C4-2B (cell line): ENCODE results near the gene C3orf70.

ENCODE experiments used
- H3K27ac ChIP-seq: fragments of 450-650 bp; 2 replicates; pipeline ENCODE4 v1.5.1; 2017
- ZFX ChIP-seq: fragments of 450-650 bp; IDR thresholded peaks from 2 replicates; pipeline ENCODE4 v1.6.1; 2017
- TF ChIP-seq, protein P1 (sequence below): fragments of 450-650 bp; conservative IDR thresholded peaks from 2 replicates; pipeline ENCODE4 v1.5.1; 2017; ENCODE audit warnings: mild to moderate bottlenecking

C3orf70 gene

DNA sequence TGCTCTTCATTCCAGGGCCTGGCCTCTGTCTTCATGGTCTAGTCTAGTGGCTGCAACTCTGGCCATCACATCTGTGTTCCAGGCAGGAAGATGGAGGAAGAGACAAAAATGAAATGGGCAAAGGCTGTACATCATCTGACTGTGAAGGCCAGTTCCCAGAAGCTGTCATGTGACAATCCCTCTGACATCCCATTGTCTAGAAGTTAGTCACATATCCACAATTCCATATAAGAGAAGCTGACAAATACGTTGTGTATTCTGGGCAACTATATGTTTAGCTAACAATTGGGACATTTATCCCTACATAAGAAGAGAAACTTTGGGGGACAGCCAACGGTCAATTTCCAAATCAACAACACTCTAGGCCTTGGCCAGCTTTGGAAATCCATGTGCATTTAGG lies 34.5 kb upstream of the C3orf70 start:
- TF ChIP-seq, protein P1, sequence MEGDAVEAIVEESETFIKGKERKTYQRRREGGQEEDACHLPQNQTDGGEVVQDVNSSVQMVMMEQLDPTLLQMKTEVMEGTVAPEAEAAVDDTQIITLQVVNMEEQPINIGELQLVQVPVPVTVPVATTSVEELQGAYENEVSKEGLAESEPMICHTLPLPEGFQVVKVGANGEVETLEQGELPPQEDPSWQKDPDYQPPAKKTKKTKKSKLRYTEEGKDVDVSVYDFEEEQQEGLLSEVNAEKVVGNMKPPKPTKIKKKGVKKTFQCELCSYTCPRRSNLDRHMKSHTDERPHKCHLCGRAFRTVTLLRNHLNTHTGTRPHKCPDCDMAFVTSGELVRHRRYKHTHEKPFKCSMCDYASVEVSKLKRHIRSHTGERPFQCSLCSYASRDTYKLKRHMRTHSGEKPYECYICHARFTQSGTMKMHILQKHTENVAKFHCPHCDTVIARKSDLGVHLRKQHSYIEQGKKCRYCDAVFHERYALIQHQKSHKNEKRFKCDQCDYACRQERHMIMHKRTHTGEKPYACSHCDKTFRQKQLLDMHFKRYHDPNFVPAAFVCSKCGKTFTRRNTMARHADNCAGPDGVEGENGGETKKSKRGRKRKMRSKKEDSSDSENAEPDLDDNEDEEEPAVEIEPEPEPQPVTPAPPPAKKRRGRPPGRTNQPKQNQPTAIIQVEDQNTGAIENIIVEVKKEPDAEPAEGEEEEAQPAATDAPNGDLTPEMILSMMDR, result no peak
- TF ChIP-seq ZFX, result no peak
- no peak overlapping the region for H3K27ac ChIP-seq

DNA sequence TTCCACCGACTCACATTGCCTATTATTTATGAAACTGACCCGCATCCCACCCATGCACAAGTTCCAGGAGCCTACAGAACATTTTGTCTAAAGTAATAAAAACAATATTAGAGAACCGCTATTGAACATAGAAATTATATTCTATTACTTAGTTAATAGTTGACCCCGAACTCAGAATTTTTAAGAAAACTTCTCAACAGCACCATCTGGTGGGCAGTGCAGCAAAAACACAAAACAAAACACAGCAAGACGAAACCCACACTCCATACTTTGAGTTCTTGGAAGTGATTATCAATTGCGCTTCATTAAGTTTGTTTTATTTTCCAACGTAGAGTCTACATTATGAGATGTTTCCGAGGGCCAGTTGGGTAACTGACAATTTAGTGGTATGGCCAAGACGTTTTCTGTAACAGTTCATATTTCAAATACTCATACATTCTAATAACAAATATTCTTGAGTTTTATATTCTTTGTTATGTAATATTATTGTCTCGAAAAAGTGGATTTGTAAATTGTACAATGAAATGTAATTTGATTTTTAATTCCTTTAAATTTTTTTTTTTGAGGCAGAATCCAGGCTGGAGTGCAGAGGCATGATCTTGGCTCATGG lies 24.0 kb upstream of the C3orf70 start:
- no peak overlapping the region for H3K27ac ChIP-seq
- no peak for TF ChIP-seq ZFX
- TF ChIP-seq, protein P1, result peak; percentile 90

DNA sequence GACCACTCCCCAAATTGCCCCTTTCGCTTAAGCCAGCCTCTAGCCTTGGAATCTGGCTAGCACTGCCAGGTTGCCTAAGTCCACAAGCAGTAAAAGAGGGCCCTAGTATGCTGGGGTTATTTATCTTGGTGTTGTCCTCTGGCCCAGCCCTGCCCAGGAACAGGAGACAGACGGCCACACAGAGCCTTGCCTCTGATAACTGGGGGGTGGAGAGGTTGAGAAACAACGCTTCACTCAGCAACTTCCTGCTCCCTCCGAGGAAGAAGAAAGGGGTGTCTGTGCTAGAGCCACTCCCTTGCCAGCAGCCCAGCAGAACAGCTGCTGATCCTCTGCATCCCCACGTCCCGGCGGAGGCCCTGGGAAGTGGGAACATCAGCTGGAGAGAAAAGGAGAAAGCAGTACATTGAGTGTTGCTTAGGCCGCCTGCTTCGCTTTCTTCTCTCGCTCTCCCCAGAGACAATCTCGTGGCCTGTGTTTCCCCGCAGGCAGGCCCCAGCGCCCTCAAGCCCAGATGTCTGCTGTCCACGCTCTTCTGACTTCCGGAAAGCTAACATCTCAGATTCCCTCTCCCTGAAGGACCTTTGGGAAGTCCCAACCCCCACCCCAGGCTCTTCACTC lies 22.6 kb upstream of the C3orf70 start:
- TF ChIP-seq ZFX, result no peak
- TF ChIP-seq, protein P1, result no peak
- no peak overlapping the region for H3K27ac ChIP-seq

DNA sequence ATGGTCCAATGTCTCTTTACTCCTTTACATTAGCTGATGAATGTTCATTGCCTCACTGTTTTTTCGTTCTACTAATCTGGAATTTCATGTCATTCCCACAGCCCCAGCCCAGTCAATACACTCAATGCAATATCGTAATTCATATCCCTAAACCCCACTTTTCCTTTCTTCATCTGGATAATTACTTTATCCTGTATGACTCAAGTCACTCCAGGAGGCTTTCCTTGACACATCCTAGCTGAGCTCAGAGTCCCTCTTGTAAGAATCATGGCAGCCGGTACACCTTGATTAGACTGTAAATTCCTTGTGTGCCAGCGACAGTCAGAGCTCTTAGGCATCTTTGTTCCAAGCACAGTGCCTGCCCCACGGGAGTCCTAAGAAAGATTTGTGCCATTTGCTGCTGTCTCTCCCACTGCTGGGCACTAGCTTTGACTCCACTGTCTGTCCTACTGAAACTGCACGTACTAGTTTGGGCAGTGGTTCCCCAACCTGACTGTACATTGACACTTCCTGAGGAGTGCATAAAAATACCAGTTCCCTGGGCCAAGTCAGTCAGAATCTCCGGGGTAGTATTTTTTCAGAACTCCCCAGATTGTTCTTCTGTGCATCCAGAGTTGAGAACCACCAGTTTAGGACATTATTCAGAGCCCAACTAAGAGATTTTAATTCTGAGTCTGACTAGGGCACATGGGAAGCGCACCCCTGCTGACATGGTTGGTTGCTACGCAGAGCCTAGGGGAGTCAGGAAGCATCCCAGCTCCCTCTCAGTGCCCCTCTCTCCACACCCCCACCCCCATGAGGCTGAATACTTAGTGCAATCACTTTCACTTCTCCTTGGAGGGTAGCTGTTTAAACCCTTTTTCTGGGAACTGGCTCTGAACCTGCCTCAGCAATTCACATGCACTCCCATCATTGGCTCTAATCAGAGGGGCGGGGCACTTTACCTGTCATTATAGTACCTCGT lies 19.5 kb upstream of the C3orf70 start:
- H3K27ac ChIP-seq, result no peak overlapping the region
- TF ChIP-seq, protein P1, result no peak
- no peak for TF ChIP-seq ZFX

DNA sequence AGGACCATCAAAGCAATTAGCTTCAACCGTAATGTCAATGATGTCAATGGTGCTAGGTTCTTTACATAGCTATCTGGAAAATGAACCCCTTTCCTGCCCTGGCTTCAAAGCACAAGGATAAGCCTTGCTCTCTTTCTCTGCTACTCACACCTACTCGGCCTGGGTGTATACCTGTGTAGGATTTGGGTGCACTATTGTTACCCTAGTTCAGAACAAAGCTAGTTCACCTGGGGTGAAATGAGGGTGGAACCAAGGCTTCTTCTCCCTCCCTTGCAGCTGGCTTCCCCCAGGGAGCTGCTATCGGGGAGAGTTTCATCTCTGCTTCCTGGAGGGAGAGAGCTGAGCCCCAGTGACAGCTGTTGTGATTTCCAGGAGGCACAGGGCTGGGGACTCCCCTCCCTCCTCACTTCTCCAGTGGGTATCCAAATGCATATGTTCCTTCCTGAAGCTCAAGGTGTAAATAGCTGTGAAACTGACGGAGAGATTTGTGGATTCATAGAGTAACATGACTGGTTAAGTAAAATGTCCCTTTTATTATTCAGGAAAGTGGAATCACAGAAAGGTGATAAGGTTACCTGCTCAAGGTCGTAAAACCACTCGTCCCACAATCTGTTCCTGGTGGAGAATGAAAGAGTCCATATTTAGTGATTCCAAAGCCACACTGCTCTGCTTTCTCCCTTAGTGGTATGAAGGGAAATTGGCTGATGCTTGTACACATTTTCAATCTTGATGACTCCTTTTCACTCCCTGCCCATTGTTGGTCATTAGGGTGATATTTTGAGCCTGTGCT lies 11.8 kb upstream of the C3orf70 start:
- TF ChIP-seq ZFX, result no peak
- TF ChIP-seq, protein P1, result no peak
- H3K27ac ChIP-seq, result no peak overlapping the region

DNA sequence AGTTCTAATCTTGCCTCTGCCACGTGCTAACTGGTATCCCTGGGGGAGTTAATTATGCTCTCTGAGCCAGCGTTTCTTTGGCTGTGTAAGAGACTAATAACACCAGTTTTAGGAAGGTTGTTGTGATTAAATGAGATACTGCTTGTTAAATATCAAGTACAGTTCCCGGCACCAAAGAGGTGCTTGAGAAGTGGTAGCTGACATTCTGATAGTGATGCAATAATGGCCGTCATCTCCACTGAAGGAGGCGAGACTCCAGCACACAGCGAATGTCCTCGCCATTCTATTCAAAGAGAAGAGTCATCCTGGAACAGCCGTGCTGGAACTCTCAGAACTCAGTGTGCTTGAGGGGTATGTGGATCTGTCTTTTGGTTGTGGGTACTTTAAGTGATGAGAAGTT lies 9.8 kb upstream of the C3orf70 start:
- H3K27ac ChIP-seq, result no peak overlapping the region
- TF ChIP-seq, protein P1, result no peak
